Neural crest cell (in vitro differentiated cells): ENCODE data around the gene FNIP1. TPM values are rescaled to one million over a fixed set of nuclear protein-coding genes. Genes with fewer than 3 reads are reported as not detected.
A peak's percentile ranks its signal among the peaks of the same experiment; 100 is the strongest.
"Not testable (repeated sequence)": the region's sequence is repeated elsewhere in the genome, so short reads cannot be mapped to it uniquely, and the experiment has no call there.

ENCODE experiments used
- DNase-seq: peaks from one replicate; pipeline ENCODE4 v3.0.0; 2021; ENCODE audit warnings: low read depth, mixed read lengths, low spot score
- H3K27ac Mint-ChIP-seq: one replicate; pipeline ENCODE4 v1.8.0; 2021; ENCODE audit warnings: mild to moderate bottlenecking, mixed read lengths; ENCODE audit not compliant: unreplicated experiment
- H3K27me3 Mint-ChIP-seq: 2 replicates; pipeline ENCODE4 v1.8.0; 2021; ENCODE audit warnings: low read depth, mild to moderate bottlenecking, mixed read lengths
- H3K36me3 Mint-ChIP-seq: 2 replicates; pipeline ENCODE4 v1.8.0; 2021; ENCODE audit warnings: low read depth, mild to moderate bottlenecking, mixed read lengths
- H3K4me1 Mint-ChIP-seq: 2 replicates; pipeline ENCODE4 v1.8.0; 2021; ENCODE audit warnings: mixed read lengths
- H3K4me3 Mint-ChIP-seq: one replicate; pipeline ENCODE4 v1.8.0; 2021; ENCODE audit warnings: mild to moderate bottlenecking, mixed read lengths
- H3K9me3 Mint-ChIP-seq: 2 replicates; pipeline ENCODE4 v1.8.0; 2021; ENCODE audit warnings: mixed read lengths
- CTCF ChIP-seq: fragments of 200-600 bp; sonication (generic); conservative IDR thresholded peaks from 2 replicates; pipeline ENCODE4 v1.5.0; 2021; ENCODE audit warnings: antibody characterized with exemption, mild to moderate bottlenecking
- total RNA-seq: library from RNA; stranded (reverse); gene quantifications from 2 replicates; pipeline ENCODE4 v1.2.1, GENCODE V29; 2021

FNIP1 gene
- total RNA-seq, 1 donor from 2014 or later: 20.6 TPM

- Mint-ChIP-seq H3K27me3 (no peaks in the 10 kb centered on the region), H3K36me3 (peaks cover 28% of the 10 kb centered on the region), H3K4me3 (no peak overlapping the region), H3K4me1 (peaks cover 29% of the 10 kb centered on the region), H3K9me3 (peaks cover 5% of the 10 kb centered on the region), H3K27ac (no peak overlapping the region)
- TF ChIP-seq CTCF: no peak
- DNase-seq: no peak
Measured at GRCh38 chr5:131786036-131786435, 10.8 kb downstream of the FNIP1 start.

GRCh38 chr5:131783874-131784273 is 12.9 kb downstream of the FNIP1 start:
- Mint-ChIP-seq H3K36me3 (peaks cover 25% of the 10 kb centered on the region), H3K9me3 (peaks cover 3% of the 10 kb centered on the region), H3K4me1 (peaks cover 25% of the 10 kb centered on the region), H3K27ac (peak overlapping the region; percentile 17), H3K4me3 (no peak overlapping the region), H3K27me3 (no peaks in the 10 kb centered on the region)
- no peak for TF ChIP-seq CTCF
- DNase-seq: no peak

GRCh38 chr5:131783357-131783756 is 13.5 kb downstream of the FNIP1 start:
- Mint-ChIP-seq H3K4me1 (peaks cover 25% of the 10 kb centered on the region), H3K36me3 (peaks cover 24% of the 10 kb centered on the region), H3K27me3 (no peaks in the 10 kb centered on the region), H3K27ac (peak overlapping the region; percentile 37), H3K4me3 (no peak overlapping the region), H3K9me3 (peaks cover 3% of the 10 kb centered on the region)
- DNase-seq: no peak
- no peak for TF ChIP-seq CTCF

- H3K4me3 Mint-ChIP-seq: no peak overlapping the region
- H3K9me3 Mint-ChIP-seq: peaks cover 3% of the 10 kb centered on the region
- no peaks in the 10 kb centered on the region for H3K27me3 Mint-ChIP-seq
- DNase-seq: no peak
- TF ChIP-seq CTCF: no peak
- peaks cover 24% of the 10 kb centered on the region for H3K36me3 Mint-ChIP-seq
- H3K27ac Mint-ChIP-seq: no peak overlapping the region
- peaks cover 21% of the 10 kb centered on the region for H3K4me1 Mint-ChIP-seq
Measured at GRCh38 chr5:131782717-131783116, 14.1 kb downstream of the FNIP1 start.

GRCh38 chr5:131778141-131778540 is 18.7 kb downstream of the FNIP1 start:
- not testable (repeated sequence) for H3K27ac Mint-ChIP-seq, H3K4me3 Mint-ChIP-seq, DNase-seq, H3K27me3 Mint-ChIP-seq, H3K9me3 Mint-ChIP-seq, H3K4me1 Mint-ChIP-seq
- peaks cover 20% of the 10 kb centered on the region for H3K36me3 Mint-ChIP-seq

- H3K9me3 Mint-ChIP-seq: peaks cover under 1% of the 10 kb centered on the region
- no peaks in the 10 kb centered on the region for H3K4me1 Mint-ChIP-seq
- H3K36me3 Mint-ChIP-seq: peaks cover 6% of the 10 kb centered on the region
- DNase-seq: no peak
- H3K27ac Mint-ChIP-seq: no peak overlapping the region
- H3K4me3 Mint-ChIP-seq: no peak overlapping the region
- no peaks in the 10 kb centered on the region for H3K27me3 Mint-ChIP-seq
- no peak for TF ChIP-seq CTCF
Measured at GRCh38 chr5:131776450-131776849, 20.4 kb downstream of the FNIP1 start.
